Adrenal gland (tissue), 5 donors: ENCODE results near the gene FARSB.

ENCODE experiments used
- POLR2A ChIP-seq, 2 donors: fragments of 450-650 bp; IDR thresholded peaks; one replicate each; pipeline ENCODE4 v1.6.1; 2017; ENCODE audit warnings: antibody characterized with exemption in 2 of 2, mild to moderate bottlenecking in 2 of 2, moderate library complexity in 1 of 2
- TF ChIP-seq, protein P1 (sequence below), 6 experiments: fragments of 450-650 bp in 4 of 6; fragments of 200-600 bp in 2 of 6; sonication (generic) in 1 of 6; IDR thresholded peaks; 1 replicate in 5 of 6; 2 replicates in 1 of 6; pipeline versions ENCODE4 v1.5.1 to v1.8.0; 2016 to 2021; ENCODE audit warnings: antibody characterized with exemption in 6 of 6, mild to moderate bottlenecking in 2 of 6, moderate library complexity in 1 of 6
- donor health status: DM: no; HTN: no; CAD: no.

DNA sequence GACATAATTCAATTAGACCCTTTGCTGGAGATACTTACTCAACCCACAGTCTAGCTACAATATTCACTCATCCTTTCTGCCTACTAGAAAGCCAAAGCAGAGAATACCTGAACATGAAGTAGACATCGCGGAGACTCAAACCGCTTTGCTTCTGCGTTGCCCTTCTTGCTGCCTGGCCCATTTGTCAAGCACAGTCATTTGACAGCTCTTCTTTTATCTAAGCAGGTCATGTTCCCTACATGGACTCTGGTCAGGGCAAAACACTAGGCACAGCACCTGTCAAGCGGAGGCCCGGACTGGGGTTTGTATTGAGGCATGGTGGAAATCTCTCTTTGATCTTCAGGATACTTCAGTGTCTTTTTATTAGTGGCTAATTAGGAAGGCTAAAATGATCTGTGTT is 89.7 kb downstream of the FARSB start:
- TF ChIP-seq, protein P1, sequence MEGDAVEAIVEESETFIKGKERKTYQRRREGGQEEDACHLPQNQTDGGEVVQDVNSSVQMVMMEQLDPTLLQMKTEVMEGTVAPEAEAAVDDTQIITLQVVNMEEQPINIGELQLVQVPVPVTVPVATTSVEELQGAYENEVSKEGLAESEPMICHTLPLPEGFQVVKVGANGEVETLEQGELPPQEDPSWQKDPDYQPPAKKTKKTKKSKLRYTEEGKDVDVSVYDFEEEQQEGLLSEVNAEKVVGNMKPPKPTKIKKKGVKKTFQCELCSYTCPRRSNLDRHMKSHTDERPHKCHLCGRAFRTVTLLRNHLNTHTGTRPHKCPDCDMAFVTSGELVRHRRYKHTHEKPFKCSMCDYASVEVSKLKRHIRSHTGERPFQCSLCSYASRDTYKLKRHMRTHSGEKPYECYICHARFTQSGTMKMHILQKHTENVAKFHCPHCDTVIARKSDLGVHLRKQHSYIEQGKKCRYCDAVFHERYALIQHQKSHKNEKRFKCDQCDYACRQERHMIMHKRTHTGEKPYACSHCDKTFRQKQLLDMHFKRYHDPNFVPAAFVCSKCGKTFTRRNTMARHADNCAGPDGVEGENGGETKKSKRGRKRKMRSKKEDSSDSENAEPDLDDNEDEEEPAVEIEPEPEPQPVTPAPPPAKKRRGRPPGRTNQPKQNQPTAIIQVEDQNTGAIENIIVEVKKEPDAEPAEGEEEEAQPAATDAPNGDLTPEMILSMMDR (IDR thresholded peaks at IDR 0.05) = no peak
- TF ChIP-seq POLR2A (IDR thresholded peaks at IDR 0.05) = no peak
